ENCODE measurements around the gene MIX23.

MIX23 gene

GRCh38 chr3:122421101-122421500, 38.1 kb upstream of the MIX23 start:
- Histone ChIP-seq H3K4me2 (ENCODE audit: low read length) (no peak overlapping the region), H4K20me1 (ENCODE audit: insufficient read depth, low read length) (no peaks in the 10 kb centered on the region), H3K9me3 (ENCODE audit: insufficient read depth, low read length) (no peaks in the 10 kb centered on the region), H3K27ac (ENCODE audit: low read length) (no peak overlapping the region), H3K4me3 (ENCODE audit: low read length) (no peak overlapping the region), H3K27me3 (ENCODE audit: low read depth, low read length) (no peaks in the 10 kb centered on the region), H3K36me3 (replicated peaks; ENCODE audit: low read depth, low read length) (peaks cover 27% of the 10 kb centered on the region), H3K4me1 (ENCODE audit: low read length) (peaks cover 4% of the 10 kb centered on the region; the same call in 1 of the 2 replicates), H2AFZ (ENCODE audit: low read depth, low read length) (no peak overlapping the region), H3K9ac (ENCODE audit: low read length) (no peak overlapping the region), H3K79me2 (ENCODE audit: low read length) (peaks cover 12% of the 10 kb centered on the region)
- no peak for TF ChIP-seq EZH2phosphoT487 (IDR thresholded peaks at IDR 0.05; ENCODE audit: low read depth)

- Histone ChIP-seq H3K27me3 (ENCODE audit: low read depth, low read length) (no peaks in the 10 kb centered on the region), H3K9ac (ENCODE audit: low read length) (peak overlapping the region; percentile 88), H3K79me2 (ENCODE audit: low read length) (peaks cover 47% of the 10 kb centered on the region), H2AFZ (ENCODE audit: low read depth, low read length) (no peak overlapping the region; the same call in 1 of the 2 replicates), H3K36me3 (replicated peaks; ENCODE audit: low read depth, low read length) (peaks cover 13% of the 10 kb centered on the region), H3K4me3 (ENCODE audit: low read length) (peak overlapping the region; percentile 92), H4K20me1 (ENCODE audit: insufficient read depth, low read length) (no peaks in the 10 kb centered on the region), H3K4me2 (ENCODE audit: low read length) (peak overlapping the region; percentile 69), H3K4me1 (ENCODE audit: low read length) (peaks cover 12% of the 10 kb centered on the region), H3K27ac (ENCODE audit: low read length) (peak overlapping the region; percentile 77; the same call in 1 of the 2 replicates), H3K9me3 (ENCODE audit: insufficient read depth, low read length) (no peaks in the 10 kb centered on the region)
- TF ChIP-seq EZH2phosphoT487 (IDR thresholded peaks at IDR 0.05; ENCODE audit: low read depth) (no peak), CTCF (IDR thresholded peaks at IDR 0.05; ENCODE audit: low read depth, low read length) (no peak)
Observed at GRCh38 chr3:122416966-122417365, 33.9 kb upstream of the MIX23 start.

- Histone ChIP-seq H2AFZ (ENCODE audit: low read depth, low read length) (peak within 1 kb of the TSS; percentile 86), H3K4me1 (ENCODE audit: low read length) (peaks cover 12% of the 10 kb centered on the region), H3K9me3 (ENCODE audit: insufficient read depth, low read length) (no peaks in the 10 kb centered on the region), H3K79me2 (ENCODE audit: low read length) (peaks cover 47% of the 10 kb centered on the region), H3K4me3 (ENCODE audit: low read length) (peak within 1 kb of the TSS; percentile 92), H3K27ac (ENCODE audit: low read length) (peak within 1 kb of the TSS; percentile 77), H3K9ac (ENCODE audit: low read length) (peak within 1 kb of the TSS; percentile 88), H4K20me1 (ENCODE audit: insufficient read depth, low read length) (no peaks in the 10 kb centered on the region), H3K4me2 (ENCODE audit: low read length) (peak within 1 kb of the TSS; percentile 95), H3K27me3 (ENCODE audit: low read depth, low read length) (no peaks in the 10 kb centered on the region), H3K36me3 (replicated peaks; ENCODE audit: low read depth, low read length) (peaks cover 11% of the 10 kb centered on the region)
- TF ChIP-seq CTCF (IDR thresholded peaks at IDR 0.05; ENCODE audit: low read depth, low read length) = no peak; the same call in 1 of the 2 replicates
- TF ChIP-seq EZH2phosphoT487 (IDR thresholded peaks at IDR 0.05; ENCODE audit: low read depth) = no peak
Observed at GRCh38 chr3:122415762-122416654, 33.0 kb upstream of the MIX23 start, which contains the start of gene WDR5B. WDR5B (minus strand) TSS chr3:122416062; CDS start chr3:122415528, 534 bp downstream.

GRCh38 chr3:122415104-122415744, 32.2 kb upstream of the MIX23 start:
- Histone ChIP-seq H3K36me3 (replicated peaks; ENCODE audit: low read depth, low read length) (peaks cover 19% of the 10 kb centered on the region), H3K9me3 (ENCODE audit: insufficient read depth, low read length) (no peaks in the 10 kb centered on the region), H3K27me3 (ENCODE audit: low read depth, low read length) (no peaks in the 10 kb centered on the region), H3K4me3 (ENCODE audit: low read length) (peak overlapping the region; percentile 92), H3K9ac (ENCODE audit: low read length) (peak overlapping the region; percentile 88), H4K20me1 (ENCODE audit: insufficient read depth, low read length) (no peaks in the 10 kb centered on the region), H3K4me1 (ENCODE audit: low read length) (peaks cover 12% of the 10 kb centered on the region), H3K27ac (ENCODE audit: low read length) (peak overlapping the region; percentile 77), H2AFZ (ENCODE audit: low read depth, low read length) (peak overlapping the region; percentile 76), H3K4me2 (ENCODE audit: low read length) (peak overlapping the region; percentile 95), H3K79me2 (ENCODE audit: low read length) (peaks cover 47% of the 10 kb centered on the region)
- no peak for TF ChIP-seq EZH2phosphoT487 (IDR thresholded peaks at IDR 0.05; ENCODE audit: low read depth)
- TF ChIP-seq CTCF (IDR thresholded peaks at IDR 0.05; ENCODE audit: low read depth, low read length) = no peak

Measured in OCI-LY3 (cell line).